HTERT RPE-1 (cell line): ENCODE data around the gene HDC.

Source experiments
- in situ Hi-C: fragments of 300-500 bp; cut with MboI; formaldehyde crosslinking; loops from 4 replicates; pipeline ENCODE4 v1.14.3; 2020; ENCODE audit warnings: low sequenced_read_pairs

The HDC gene

DNA sequence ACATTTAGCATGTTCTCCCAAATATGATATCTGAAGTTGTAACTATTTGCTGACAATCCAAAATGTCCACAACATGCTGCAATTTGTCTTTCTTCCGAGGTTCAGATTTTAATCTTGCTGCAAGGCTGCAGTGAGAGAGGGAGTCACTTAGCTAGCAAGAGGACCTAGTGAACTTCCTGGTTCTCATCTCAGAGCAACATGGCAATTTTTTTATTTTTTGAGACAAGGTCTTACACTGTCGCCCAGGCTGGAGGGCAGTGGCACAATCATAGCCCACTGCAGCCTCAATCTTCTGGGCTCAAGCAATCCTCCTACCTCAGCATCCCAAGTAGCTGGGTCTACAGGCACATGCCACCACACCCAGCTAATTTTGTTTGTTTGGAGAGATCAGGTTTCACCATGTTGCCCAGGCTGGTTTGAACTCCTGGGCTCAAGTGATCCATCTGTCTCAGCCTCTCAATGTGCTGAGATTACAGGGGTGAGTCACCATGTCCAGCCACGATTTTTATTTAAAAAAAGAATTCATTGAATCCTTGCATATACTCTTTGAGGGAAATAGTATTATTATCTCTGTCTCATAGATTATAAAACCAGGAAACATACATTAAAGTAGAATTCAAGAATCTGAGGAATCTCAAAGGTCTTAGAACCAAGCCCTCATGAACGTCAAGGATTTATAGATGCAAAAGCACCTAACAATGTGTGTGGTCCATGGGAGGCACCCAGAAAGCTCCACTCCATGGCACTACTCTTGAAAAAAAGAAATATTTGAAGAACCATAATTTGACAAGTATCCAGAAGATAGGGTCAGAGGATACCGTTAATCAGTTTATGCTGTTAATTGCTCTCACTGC lies 9.1 kb downstream of the HDC start:
- in situ Hi-C loops, result no loop called here

DNA sequence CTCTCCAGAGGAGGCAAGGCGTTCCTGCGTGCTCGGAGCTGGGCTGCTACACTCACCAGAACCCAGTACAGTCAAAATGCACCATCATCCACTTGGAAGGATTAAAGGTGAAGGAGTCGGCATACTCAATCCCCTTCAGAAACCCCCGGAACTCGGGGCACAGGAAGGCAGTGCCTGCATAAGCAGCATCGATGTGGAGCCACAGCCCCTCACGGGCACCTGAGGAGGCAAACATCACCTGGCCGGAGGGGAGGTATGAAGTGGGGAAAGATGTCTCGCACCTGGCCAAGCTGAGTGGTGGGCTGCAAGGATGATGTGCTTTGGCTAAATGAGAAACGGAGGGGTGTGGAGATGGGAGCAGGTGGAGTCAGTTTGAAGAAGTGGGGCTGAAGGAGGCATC lies 13.0 kb downstream of the HDC start:
- in situ Hi-C loops, result no loop called here

DNA sequence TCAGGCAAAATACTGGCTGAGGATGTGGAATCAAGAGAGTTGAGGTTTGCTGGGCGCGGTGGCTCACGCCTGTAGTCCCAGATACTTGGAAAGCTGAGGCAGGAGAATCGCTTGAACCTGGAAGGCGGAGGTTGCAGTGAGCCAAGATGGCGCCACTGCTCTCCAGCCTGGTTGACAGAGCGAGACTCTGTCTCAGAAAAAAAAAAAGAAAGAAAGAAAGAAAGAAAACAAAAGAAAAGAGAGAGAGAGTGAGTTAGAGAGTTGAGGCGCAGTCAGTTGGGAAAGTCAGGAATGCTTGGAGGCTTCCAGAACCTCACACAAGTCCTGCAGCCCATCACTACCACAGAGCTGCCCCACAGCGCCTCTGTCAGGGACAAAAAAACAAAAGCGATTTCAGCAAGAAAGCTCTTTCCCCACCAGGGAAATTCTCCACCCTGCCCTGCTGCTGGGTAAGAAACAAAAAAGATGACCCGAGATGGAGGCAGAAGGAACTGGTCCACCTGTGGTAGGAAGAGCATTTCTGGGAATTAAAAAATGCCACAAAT lies 13.8 kb downstream of the HDC start:
- in situ Hi-C loops, result no loop called here

DNA sequence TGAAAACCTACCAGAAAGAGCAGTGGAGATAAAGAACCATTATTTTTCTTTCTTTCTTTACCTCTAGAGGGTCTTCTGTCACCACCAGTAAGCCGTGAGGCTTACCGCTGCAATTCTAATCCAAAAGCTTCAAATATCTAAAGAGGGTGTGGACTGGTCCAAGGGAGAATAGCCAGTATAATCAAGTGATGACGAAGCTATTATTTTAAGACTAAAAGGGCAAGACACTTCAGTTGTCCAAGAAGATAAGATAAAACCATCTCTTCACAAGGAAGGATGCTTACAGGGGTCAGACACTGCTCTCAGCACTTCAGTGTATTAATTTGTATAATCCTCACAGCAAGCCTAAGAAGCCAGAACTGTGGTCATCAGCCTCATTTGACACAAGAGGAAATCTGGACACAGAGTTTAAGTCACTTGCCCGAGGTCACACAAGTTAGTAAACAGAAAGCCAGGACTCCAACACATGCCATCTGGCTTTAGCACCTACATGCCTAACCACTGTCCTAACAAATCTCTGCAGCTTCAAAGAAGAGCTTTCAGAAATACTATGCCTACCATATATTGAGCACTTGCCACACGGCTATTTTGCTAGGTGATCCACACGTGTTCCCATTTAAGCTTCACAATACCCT lies 14.6 kb downstream of the HDC start:
- in situ Hi-C loops, result no loop called here

DNA sequence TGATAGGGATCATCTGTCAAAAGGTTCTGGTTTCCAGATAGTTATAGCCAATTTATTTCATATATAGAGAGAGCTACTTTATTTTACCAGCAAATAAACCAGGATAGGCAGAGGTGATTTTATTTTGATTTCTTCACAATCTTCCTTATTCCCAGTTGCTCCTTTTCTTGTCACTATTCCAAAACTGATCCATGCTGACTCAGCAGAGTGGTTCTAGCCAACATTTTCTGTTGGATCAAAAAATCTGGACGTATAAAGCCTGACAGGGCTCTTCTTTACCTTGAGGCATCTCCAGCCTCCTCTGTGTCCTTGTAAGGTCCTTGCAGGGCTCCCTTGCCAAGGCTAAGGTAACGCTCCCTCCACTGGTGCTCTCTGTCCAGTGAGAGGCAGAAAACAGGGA lies 15.8 kb downstream of the HDC start:
- in situ Hi-C loops, result no loop called here

DNA sequence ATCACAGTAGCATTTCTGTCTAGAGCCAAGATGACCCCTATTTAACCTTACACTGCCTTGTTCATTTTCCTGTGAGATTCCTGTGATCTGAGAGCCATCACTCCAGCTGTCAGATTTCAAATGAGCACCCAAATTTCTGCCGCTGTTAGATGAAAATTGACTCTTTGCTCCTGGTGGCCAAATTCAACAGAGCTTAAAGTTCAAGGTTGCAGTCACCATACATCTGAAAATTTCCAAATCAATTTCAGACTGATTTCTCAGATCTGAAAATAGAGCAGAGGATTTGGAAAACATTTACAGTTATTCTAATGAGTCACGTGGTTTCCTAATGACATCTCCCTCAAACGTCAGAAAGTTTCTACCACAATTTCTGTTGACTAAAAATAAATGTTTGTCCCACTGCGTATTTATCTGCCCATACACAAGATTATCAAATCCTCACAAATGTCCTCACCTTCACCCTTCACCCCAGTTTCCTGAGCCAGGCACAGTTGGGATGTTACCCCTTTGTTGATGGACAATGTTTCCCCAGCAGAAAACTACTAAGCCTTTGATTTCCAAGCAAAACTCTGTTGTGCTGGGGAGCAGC lies 16.4 kb downstream of the HDC start:
- in situ Hi-C loops, result no loop called here

DNA sequence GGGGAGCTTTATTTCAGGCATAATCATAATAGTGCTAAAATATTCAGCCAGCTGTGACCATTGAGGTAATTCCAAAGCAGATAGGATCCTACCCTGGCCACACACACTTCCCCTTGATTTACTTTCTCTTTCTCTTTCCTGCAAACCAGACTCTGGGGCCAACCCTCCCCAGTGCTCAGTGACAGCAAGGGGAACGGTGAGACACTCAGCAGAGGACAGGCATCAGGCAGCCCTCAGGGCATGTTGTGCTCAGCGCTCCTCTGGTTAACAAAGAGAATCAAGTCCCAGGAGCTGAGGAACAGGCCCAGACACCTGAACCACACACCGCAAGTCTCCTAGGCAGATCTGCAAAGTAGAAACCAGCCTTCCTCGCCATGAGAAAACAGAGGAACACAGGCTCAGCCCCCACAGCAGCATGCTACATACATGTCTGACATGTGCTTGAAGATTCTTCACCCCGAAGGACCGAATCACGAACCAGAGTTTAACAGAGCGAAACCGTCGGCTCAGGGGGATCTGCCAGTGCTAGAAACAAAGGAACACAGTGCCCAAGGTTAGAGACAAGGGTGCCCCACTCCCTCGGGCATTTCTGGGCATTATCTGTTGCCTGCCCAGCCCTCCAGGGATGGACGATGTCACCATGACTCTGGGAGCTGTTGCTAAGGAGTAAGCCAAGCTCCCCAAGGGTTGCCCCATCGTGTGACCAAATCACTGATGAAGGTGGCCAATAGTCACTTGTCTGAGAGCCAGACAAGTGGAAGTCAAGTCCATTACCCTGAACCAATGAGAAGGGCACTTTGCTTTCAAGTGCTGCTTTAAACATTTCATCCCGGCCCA lies 17.5 kb downstream of the HDC start:
- in situ Hi-C loops, result no loop called here

DNA sequence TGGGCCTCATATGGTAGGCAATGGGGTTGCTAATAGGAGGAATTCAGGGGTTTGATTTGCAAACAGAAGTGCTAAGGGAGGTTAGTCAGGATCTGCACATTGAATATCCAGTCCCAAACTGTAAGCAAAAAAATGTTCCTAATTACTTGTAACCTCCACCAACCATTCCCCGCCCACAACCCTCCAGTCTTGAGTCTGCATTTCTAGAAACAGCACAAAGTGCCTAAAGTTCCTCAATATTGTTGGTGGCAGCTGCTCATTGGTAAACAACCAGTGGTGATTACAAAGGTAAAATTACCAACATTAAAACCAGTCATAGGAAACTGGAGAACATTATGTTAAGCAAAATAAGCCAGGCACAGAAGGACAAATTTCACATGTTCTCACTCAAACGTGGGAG lies 18.9 kb downstream of the HDC start:
- in situ Hi-C loops, result no loop called here

DNA sequence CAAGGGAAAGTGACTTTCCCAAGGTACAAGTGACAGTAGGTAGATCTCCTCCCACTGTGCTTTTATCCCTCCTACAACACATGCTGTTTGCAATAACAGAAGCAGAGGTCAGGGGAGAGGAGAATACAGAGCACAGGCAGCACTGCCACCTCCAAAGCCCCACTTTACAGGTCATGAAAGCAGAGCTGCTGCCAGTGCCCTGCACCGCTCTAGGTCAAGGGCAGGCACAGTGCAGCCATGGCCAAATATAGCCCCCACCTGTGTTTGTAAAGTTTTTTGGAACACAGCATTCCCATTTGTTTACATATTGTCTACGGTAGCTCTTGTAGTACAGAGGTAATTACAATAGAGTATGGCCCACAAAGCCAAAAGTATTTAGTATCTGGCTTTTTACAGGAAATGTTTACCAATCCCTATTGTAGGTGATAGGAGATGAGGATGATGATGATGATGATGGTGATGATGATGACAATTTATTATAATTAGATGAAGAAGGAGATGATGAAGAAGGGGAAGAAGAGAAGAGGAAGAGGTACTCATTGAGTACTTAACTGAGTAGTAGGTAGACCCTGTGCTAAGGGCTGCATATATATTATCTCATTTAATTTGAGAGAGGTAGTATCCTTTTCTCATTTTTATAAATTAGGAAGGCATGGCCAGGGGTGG lies 20.4 kb downstream of the HDC start:
- in situ Hi-C loops, result no loop called here

DNA sequence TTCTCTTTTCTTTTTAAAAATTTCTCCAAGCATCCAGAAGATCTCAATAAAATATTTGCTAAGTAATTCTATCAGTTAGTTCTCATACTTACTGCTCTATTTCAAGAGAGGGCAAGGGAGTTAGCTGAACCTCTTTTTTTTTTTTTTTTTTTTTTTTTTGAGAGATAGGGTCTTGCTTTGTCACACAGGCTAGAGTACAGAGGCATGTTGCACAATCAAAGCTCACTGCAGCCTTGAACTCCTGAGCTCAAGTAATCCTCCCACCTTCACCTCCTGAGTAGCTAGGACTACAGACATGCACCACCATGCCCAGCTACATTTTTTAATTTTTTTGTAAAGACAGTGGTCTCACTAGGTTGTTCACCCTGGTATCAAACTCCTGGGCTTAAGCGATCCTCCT lies 21.4 kb downstream of the HDC start:
- in situ Hi-C loops, result no loop called here

DNA sequence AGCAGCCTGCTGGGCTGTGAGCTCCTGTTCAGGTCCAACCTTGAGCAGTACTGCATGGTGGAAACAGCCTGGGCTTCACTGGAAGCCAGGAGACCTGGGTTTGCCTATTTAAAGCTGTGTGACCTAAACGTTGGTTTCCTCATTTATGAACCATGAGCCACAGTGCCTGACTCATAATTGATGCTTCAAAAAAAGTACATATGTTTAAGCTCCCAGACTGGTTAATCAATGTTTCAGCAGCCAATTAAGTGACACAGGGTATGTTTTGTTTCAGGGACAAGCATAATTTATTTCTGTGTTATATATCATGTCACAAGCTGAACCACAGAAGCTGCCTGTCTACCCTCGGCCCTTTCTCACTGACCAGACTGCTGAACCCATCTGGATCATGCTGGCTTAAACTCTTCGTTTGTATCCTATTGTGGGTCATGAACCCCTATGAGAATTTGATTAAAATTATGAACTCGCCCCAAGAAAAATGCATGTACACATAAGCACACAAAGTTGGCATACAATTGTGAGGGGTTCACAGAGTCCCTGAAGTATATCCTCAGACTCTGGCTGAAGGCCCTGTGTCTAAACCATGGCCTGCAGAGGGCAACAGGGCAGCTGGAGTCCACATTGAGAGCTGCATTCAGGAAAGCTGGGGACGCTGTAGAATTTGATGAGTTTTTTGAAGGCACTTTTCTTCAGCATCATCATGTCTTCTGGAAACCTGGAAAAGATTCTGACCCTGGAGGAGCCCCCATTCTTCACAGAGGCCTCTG lies 23.7 kb downstream of the HDC start:
- in situ Hi-C loops, result no loop called here

DNA sequence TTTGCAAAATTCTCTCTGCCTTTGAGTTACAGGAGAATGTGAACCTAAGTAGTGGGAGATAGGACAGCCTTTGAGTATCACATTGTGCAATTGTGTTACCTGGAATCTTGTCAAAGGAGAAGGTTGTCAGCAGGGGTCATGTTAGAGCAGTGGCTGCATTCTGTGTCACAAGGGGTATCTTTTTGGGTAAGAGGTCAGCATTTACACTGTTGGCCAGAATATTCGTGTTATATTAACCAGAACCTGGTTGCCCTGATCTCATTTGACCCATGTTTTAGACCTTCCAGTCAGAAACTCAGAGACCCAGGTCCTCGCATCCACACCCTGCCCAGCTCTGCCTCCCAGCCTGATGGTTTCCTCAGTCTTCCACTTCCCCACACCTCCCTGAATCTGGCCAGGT lies 27.3 kb downstream of the HDC start:
- in situ Hi-C loops, result no loop called here

DNA sequence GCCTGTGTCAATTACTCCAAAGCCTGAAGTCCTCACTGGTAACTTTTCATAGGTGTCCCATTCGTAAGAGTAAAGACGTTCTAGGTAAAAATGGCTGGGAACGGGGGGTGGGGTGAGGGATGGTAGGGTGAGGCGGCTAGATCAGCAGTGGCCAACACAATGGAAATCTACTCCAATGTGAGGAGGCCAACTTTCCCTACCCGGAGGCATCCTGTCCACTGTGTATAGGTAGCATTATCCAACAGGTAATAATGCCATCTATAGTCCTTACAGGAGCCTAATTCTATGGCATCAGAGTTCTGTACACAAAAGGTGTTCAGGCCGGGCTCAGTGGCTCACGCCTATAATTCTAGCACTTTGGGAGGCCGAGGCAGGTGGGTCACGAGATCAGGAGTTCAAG lies 29.1 kb downstream of the HDC start:
- in situ Hi-C loops, result no loop called here

DNA sequence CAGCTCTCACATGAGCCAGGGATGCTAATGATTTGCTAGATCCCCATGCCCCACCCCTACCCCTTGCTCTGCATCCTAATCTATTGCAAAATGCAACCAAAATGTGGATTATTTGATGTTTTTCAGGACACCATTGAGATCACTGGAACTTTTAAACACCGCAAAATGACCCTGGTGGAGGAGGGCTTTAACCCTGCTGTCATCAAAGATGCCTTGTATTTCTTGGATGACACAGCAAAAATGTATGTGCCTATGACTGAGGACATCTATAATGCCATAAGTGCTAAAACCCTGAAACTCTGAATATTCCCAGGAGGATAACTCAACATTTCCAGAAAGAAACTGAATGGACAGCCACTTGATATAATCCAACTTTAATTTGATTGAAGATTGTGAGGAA lies 29.7 kb downstream of the HDC start:
- in situ Hi-C loops, result no loop called here

DNA sequence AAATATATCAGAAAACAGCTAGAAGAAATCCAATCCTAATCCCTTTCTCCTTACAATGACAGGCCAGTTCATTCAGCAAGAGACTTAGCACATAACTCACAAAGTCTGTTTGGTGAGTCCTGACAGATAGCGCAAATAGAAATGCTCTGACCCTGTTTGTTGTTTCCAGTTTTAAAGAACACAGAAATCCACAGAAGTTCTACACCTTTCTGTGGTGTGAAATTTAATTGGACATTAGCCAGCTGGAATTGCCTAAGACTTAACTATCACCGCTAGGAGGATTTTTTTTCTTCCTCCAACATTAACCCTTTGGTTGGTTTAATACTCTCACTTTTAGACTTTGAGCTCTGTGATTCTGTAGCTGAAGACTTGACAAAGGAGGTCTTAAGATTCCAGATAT lies 30.8 kb downstream of the HDC start:
- in situ Hi-C loops, result no loop called here

DNA sequence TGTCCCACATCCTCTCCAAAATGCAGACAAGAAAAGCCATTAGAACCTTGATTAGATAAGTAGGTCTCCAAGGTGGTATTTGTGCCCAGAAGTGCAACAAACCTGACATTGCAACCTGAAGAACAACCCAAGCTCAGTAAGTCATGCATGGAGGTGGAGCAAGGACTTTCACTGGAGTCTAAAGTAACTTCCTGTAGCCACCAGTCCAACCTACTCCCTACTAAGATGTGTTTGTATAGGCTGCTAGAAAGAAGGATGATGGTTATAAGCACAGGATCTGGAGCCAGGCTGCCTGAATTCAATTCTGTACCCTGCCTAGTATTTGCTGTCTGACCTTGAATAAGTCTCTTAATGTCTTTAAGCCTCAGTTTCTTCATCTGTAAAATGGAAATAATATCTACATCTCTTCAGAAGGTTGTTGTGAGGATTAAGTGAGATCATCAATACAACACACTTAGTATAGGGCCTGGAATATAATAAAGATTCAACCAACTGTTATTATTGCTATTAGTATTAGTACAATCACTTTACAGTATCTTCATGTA lies 32.3 kb downstream of the HDC start:
- in situ Hi-C loops, result no loop called here

DNA sequence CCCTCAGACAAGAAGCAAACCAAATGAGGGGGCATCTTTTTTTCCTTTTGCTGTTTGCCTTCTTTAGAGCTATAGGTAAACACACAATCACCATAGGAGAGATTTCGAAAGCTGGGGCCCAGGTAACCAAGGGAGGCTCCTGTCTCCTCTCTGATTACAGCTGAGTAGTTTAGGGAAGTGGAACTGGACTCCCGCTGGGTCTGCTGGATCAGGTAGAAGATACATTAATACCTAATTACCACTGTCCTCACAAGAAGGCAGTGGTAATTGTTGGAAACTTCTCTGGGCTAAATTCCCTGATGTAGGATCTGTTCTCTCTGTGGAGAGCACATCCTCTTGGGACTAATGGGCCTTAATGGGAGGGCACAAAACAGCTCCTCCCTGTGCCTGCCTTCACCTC lies 32.7 kb downstream of the HDC start:
- in situ Hi-C loops, result no loop called here

DNA sequence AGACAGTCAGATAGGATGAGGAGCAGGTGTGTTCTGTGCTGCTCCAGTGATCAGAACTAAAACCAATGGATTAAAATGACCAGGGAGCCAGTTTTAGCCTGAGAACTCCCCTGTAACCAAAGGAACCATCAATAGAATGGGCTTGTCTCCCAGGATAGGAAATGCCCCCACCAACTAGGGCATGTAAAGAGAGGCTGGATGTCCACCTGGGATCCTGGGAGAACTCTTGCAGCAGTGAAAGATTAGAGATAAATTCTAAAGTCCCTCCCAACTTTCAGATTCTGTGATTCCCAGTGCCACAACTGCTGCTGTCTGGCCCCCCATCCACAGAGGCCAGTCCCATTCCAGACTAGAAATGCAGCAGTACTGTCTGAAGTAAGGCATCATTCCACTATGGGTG lies 33.8 kb downstream of the HDC start:
- in situ Hi-C loops, result no loop called here

DNA sequence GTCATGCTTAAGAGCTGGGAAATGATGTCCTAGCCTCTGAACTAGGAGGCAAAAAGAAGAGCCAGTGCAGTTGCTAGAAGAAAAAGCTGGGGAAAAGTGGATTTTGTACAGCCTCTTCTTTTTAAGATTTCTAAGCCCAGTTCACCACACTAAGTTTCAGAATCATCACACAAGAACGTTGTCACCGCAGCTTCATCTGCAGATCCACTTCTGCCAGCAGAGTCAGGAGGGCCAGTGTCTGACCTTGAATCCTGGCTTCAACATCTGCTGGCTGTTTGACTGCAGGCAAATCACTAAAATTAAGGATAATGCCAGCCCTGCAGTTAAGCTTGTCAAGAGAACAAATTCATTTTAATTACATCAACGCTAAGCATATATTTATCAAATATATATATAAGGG lies 36.2 kb downstream of the HDC start:
- in situ Hi-C loops, result no loop called here

DNA sequence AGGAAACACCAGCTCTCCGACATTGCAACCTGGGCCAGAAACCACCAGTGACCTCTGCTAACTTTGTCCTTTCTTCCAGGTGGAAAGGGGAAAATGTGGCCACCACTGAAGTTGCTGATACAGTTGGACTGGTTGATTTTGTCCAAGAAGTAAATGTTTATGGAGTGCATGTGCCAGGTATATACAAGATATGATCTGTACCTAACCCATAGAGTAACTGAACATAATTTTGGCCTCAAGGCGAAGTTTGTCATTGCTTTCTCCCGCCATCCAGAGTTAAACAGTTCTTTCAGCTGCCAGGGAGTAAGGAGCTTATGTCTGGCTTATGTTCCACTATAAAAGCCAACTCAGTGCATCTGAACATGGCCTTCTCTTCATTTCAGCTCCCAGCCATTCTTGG lies 36.7 kb downstream of the HDC start:
- in situ Hi-C loops, result no loop called here
